PC-9 (cell line): Measurements from ENCODE around the gene CTNNAL1.

Experiments
- CTCF ChIP-seq: fragments of 200-600 bp; sonication (generic); conservative IDR thresholded peaks from 2 replicates; pipeline ENCODE4 v1.6.1; 2017; ENCODE audit warnings: mixed run types, antibody characterized with exemption, mild to moderate bottlenecking, moderate library complexity
- EZH2 ChIP-seq: fragments of 200-600 bp; sonication (generic); IDR thresholded peaks from 2 replicates; pipeline ENCODE4 v1.8.0; 2017; ENCODE audit warnings: antibody characterized with exemption, low read depth

- TF ChIP-seq CTCF = no peak
- no peak for TF ChIP-seq EZH2
Observed at GRCh38 chr9:109026306-109026705, 13.0 kb upstream of the CTNNAL1 start.
